ENCODE data around the gene ADGRD2.

DNA sequence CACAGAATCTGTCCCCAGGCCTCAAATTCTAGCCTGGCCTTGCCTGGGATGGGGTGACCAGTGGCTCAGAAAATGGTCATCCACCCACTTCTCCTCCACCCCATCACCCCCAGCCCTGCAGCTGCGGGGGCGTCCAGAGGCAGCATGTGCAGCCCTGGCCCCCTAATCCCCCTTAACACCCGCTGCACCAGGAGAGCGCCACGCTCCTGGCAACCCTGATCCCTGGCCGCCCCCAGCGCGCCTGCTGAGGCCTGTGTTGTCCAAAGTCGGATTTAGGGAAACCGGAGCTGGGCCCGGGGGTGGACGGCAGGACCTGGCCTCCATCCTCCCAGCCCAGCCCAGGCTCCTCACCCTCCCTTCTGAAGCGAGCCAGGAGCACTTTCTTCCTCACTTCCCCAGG is 35.0 kb downstream of the ADGRD2 start:
- no peak for TF ChIP-seq TAF1 (IDR thresholded peaks at IDR 0.05; ENCODE audit: borderline replicate concordance, insufficient read depth, low read length)
- TF ChIP-seq, protein P1, sequence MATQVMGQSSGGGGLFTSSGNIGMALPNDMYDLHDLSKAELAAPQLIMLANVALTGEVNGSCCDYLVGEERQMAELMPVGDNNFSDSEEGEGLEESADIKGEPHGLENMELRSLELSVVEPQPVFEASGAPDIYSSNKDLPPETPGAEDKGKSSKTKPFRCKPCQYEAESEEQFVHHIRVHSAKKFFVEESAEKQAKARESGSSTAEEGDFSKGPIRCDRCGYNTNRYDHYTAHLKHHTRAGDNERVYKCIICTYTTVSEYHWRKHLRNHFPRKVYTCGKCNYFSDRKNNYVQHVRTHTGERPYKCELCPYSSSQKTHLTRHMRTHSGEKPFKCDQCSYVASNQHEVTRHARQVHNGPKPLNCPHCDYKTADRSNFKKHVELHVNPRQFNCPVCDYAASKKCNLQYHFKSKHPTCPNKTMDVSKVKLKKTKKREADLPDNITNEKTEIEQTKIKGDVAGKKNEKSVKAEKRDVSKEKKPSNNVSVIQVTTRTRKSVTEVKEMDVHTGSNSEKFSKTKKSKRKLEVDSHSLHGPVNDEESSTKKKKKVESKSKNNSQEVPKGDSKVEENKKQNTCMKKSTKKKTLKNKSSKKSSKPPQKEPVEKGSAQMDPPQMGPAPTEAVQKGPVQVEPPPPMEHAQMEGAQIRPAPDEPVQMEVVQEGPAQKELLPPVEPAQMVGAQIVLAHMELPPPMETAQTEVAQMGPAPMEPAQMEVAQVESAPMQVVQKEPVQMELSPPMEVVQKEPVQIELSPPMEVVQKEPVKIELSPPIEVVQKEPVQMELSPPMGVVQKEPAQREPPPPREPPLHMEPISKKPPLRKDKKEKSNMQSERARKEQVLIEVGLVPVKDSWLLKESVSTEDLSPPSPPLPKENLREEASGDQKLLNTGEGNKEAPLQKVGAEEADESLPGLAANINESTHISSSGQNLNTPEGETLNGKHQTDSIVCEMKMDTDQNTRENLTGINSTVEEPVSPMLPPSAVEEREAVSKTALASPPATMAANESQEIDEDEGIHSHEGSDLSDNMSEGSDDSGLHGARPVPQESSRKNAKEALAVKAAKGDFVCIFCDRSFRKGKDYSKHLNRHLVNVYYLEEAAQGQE (IDR thresholded peaks at IDR 0.05; ENCODE audit: insufficient read depth in 1 of 2, low read depth in 2 of 2, low read length in 2 of 2), result no peak
- TF ChIP-seq SIN3A (IDR thresholded peaks at IDR 0.05; ENCODE audit: borderline replicate concordance, insufficient read depth, low read length), result no peak
- no peak for TF ChIP-seq POLR2AphosphoS5 (IDR thresholded peaks at IDR 0.05; ENCODE audit: low read depth, low read length)

Measured in PFSK-1 (cell line).